Measurements from ENCODE around the gene MCTP1. TPM values are rescaled to one million over a fixed set of nuclear protein-coding genes. Genes with fewer than 3 reads are reported as not detected.

The MCTP1 gene
- total RNA-seq, 4 donors from 2014 or later: 5.7 to 33.5 (median 17.4) TPM

DNA sequence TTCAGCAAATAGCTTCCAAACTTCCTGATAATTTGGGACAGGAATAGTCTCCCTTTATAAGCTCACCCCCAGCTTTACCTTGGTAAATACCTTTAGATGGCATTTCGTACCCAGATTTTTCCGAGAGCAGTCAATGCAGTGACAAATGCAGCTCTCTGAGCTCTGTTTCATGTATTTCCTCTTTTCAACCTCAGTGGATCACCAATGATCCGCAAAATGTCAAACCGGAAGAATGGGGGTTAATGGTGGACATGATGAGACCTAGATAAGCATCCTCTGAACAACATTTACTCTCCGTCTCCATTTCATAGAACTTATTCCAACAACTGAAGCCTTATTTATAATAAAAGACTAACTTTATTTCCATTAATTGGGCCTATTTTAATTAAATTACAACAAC, 227.3 kb downstream of the MCTP1 start:
- Histone ChIP-seq H3K36me3 (no peaks in the 10 kb centered on the region), H3K27me3 (no peaks in the 10 kb centered on the region), H3K4me1 (no peaks in the 10 kb centered on the region), H3K4me3 (replicated peaks in 1 of 3) (no peak overlapping the region), H3K9me3 (no peaks in the 10 kb centered on the region), H3K27ac (no peak overlapping the region)
- intact Hi-C loops (cut with DNase I): no loop called here
- TF ChIP-seq, protein P1, sequence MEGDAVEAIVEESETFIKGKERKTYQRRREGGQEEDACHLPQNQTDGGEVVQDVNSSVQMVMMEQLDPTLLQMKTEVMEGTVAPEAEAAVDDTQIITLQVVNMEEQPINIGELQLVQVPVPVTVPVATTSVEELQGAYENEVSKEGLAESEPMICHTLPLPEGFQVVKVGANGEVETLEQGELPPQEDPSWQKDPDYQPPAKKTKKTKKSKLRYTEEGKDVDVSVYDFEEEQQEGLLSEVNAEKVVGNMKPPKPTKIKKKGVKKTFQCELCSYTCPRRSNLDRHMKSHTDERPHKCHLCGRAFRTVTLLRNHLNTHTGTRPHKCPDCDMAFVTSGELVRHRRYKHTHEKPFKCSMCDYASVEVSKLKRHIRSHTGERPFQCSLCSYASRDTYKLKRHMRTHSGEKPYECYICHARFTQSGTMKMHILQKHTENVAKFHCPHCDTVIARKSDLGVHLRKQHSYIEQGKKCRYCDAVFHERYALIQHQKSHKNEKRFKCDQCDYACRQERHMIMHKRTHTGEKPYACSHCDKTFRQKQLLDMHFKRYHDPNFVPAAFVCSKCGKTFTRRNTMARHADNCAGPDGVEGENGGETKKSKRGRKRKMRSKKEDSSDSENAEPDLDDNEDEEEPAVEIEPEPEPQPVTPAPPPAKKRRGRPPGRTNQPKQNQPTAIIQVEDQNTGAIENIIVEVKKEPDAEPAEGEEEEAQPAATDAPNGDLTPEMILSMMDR (IDR thresholded peaks at IDR 0.05): no peak
- TF ChIP-seq POLR2A (IDR thresholded peaks at IDR 0.05): no peak
- DNase-seq: no peak
- WGBS, 2 donors: 94 to 95% methylated on average over 5 of the region's 5 CpGs

DNA sequence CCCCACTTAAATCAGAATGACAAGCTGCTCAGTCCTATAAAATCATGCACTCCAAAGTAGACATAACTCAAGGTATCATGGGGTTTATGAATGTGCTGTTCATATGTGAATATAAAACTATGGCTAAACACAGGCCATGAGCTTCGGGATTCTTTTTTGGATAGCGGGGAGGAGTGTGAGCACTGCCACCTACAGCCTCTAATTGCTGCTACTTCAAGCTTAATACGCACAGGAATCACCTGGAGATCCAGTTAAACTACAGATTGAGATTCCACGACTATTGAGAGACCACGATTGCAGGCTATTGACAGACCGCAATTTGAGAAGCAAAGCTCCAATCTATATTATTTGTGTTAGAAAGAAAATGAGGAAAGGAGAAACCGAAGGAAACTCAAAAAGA, 231.6 kb downstream of the MCTP1 start:
- no peaks in the 10 kb centered on the region for H3K27me3 ChIP-seq
- H3K9me3 ChIP-seq: no peaks in the 10 kb centered on the region
- no peaks in the 10 kb centered on the region for H3K36me3 ChIP-seq
- no peak overlapping the region for H3K4me3 ChIP-seq (replicated peaks in 1 of 3)
- WGBS, 2 donors: 92 to 93% methylated on average over 7 of the region's 7 CpGs
- intact Hi-C loops (cut with DNase I): no loop called here
- H3K27ac ChIP-seq: no peak overlapping the region
- H3K4me1 ChIP-seq: no peaks in the 10 kb centered on the region
- no peak for TF ChIP-seq POLR2A (IDR thresholded peaks at IDR 0.05)
- TF ChIP-seq, protein P1 (IDR thresholded peaks at IDR 0.05): no peak
- no peak for DNase-seq

DNA sequence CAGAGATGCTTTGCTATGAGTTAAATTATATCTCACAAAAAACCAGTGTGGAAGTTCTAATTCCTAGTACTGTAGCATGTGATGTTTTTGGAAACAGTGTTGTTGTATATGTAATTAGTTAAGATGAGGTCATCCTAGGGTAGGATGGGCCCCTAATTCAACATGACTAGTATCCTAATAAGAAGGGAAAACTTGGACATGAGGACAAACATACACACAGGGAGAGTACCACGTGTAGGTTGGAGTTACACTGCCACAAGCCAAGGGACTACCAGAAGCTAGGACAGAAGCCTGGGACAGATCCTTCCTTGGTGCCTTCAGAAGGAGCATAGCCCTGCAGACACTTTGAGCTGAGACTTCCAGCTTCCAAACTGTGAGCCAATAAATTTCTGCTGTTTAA, 234.2 kb downstream of the MCTP1 start:
- WGBS, 2 donors: 54 to 75% methylated on average over 1 of the region's 1 CpG
- no peaks in the 10 kb centered on the region for H3K9me3 ChIP-seq
- DNase-seq: no peak
- intact Hi-C loops (cut with DNase I): no loop called here
- no peaks in the 10 kb centered on the region for H3K27me3 ChIP-seq
- no peaks in the 10 kb centered on the region for H3K36me3 ChIP-seq
- no peaks in the 10 kb centered on the region for H3K4me1 ChIP-seq
- H3K27ac ChIP-seq: no peak overlapping the region
- H3K4me3 ChIP-seq (replicated peaks in 1 of 3): no peak overlapping the region
- no peak for TF ChIP-seq POLR2A (IDR thresholded peaks at IDR 0.05)
- TF ChIP-seq, protein P1 (IDR thresholded peaks at IDR 0.05): no peak

DNA sequence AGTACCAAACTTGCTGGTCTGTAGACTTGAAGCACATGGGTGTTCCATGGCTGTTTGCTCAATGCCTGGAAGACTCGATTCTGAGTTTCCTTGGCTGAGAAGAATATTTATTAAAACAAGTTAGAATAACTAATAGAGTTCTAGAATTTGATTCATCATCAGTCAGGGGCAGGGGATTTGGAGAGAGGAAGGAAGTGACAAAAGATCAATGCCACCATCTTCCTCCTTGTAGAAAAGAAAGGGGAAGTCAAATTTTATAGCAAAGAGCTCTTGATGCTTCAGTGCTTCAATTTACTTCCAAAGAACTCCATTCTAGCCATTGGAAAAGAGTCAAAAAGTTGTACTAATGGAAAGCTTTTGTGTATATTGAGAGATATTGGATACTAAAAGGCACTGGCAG, 236.3 kb downstream of the MCTP1 start:
- 79 to 84% methylated on average over 1 of the region's 1 CpG for WGBS, 2 donors
- no peaks in the 10 kb centered on the region for H3K9me3 ChIP-seq

DNA sequence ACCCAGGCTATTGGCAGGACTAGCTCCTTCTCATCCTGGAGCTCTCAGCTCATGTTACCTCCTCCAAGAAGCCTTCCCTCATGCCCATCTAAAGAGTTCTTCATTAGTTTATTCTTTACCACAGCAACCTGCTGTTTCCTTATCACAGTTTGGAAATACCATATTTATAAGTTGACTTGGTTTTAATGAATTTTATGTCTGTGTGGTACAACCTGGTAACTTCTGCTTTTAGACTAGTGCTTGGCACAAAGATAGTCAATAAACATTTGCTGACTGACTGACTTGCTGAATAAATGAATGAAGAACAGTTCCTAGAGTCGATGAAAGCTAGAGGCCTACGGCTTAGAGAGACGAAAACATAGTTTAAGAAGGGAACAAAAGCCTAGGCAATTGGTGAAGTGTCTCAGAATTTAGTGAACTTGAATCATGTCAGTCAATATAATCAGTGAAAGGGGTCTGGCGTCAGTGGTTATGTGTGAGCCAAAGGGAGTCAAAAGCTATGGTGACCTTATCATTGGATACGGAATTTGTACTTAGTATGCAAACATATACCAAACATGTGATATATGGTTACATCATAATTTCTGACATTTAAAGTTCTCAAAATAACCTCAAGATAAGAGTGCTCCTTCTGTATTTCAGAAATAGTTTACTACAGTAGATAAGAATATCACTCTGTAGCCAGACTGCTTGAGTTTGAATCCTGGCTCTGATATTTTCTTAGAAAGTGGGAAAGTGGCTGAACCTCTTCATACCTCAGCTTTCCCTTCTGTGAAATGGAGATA, 239.5 kb downstream of the MCTP1 start:
- intact Hi-C loops (cut with DNase I): no loop called here
- Histone ChIP-seq H3K4me3 (replicated peaks in 1 of 3) (no peak overlapping the region), H3K9me3 (no peaks in the 10 kb centered on the region), H3K4me1 (no peaks in the 10 kb centered on the region), H3K36me3 (no peaks in the 10 kb centered on the region), H3K27ac (no peak overlapping the region), H3K27me3 (no peaks in the 10 kb centered on the region)
- WGBS, 2 donors: 73 to 74% methylated on average over 5 of the region's 5 CpGs
- no peak for TF ChIP-seq POLR2A (IDR thresholded peaks at IDR 0.05)
- TF ChIP-seq, protein P1 (IDR thresholded peaks at IDR 0.05): no peak
- no peak for DNase-seq

More for the DNA sequence above, 236.3 kb downstream of the MCTP1 start:
- intact Hi-C loops (cut with DNase I): no loop called here
- Histone ChIP-seq H3K4me3 (replicated peaks in 1 of 3) (no peak overlapping the region), H3K27ac (no peak overlapping the region), H3K36me3 (no peaks in the 10 kb centered on the region), H3K4me1 (no peaks in the 10 kb centered on the region), H3K27me3 (no peaks in the 10 kb centered on the region)
- TF ChIP-seq, protein P1 (IDR thresholded peaks at IDR 0.05): no peak
- TF ChIP-seq POLR2A (IDR thresholded peaks at IDR 0.05): no peak
- DNase-seq: no peak
